Upper lobe of right lung (tissue), 1 donor: ENCODE measurements around the gene TTC33. TPM values are rescaled to one million over a fixed set of nuclear protein-coding genes. Genes with fewer than 3 reads are reported as not detected.
A peak's percentile ranks its signal among the peaks of the same experiment; 100 is the strongest.
"Not testable (repeated sequence)": the region's sequence is repeated elsewhere in the genome, so short reads cannot be mapped to it uniquely, and the experiment has no call there.

Experiments
- ATAC-seq: fragments of 200-7000 bp; cut with Tn5 transposase; one replicate; pipeline ENCODE4 v1.9.1; 2020; ENCODE audit warnings: mild to moderate bottlenecking, moderate library complexity
- DNase-seq: peaks from one replicate; pipeline ENCODE4 v3.0.0-alpha.2; 2020
- H3K27ac ChIP-seq: fragments of 200-600 bp; one replicate; pipeline ENCODE4 v1.8.0; 2022
- H3K27me3 ChIP-seq: fragments of 200-600 bp; one replicate; pipeline ENCODE4 v1.8.0; 2022; ENCODE audit warnings: mild to moderate bottlenecking
- H3K36me3 ChIP-seq: fragments of 200-600 bp; one replicate; pipeline ENCODE4 v1.8.0; 2022
- H3K4me1 ChIP-seq: fragments of 200-600 bp; one replicate; pipeline ENCODE4 v1.8.0; 2022
- H3K4me3 ChIP-seq: fragments of 200-600 bp; one replicate; pipeline ENCODE4 v1.8.0; 2022; ENCODE audit warnings: mild to moderate bottlenecking
- H3K9me3 ChIP-seq: fragments of 200-600 bp; one replicate; pipeline ENCODE4 v1.8.0; 2022
- CTCF ChIP-seq: fragments of 200-600 bp; IDR thresholded peaks from one replicate; pipeline ENCODE4 v1.8.0; 2022; ENCODE audit warnings: antibody characterized with exemption
- intact Hi-C: fragments of 100-400 bp; cut with DNase I; formaldehyde crosslinking; loops from one replicate; pipeline ENCODE4 v1.11.0; 2022
- total RNA-seq: library from RNA; stranded (reverse); fragmentation: NEBNext Ultra II Directional; extraction: Animal tissue kit (Norgen Biotek cat#: 25700); gene quantifications from one replicate; pipeline ENCODE4 v1.2.1, GENCODE V29; 2021
- donor health status: DM: no; HTN: yes; CAD: no; lungs with severe emphysema.

TTC33 gene
- total RNA-seq, 1 donor from 2014 or later, result 16.6 TPM

- intact Hi-C loops, result no loop called here
- H3K4me3 ChIP-seq, result peak overlapping the region; percentile 89
- no peaks in the 10 kb centered on the region for H3K36me3 ChIP-seq
- H3K4me1 ChIP-seq, result peaks cover 19% of the 10 kb centered on the region
- H3K9me3 ChIP-seq, result no peaks in the 10 kb centered on the region
- peak overlapping the region; percentile 91 for H3K27ac ChIP-seq
- DNase-seq (peak; percentile 87), ATAC-seq (peak; percentile 80)
- no peaks in the 10 kb centered on the region for H3K27me3 ChIP-seq
- no peak for TF ChIP-seq CTCF
Observed at GRCh38 chr5:40797273-40798011, 41.7 kb upstream of the TTC33 start.

- Histone ChIP-seq H3K9me3 (no peaks in the 10 kb centered on the region), H3K36me3 (no peaks in the 10 kb centered on the region), H3K4me1 (peaks cover 28% of the 10 kb centered on the region), H3K27ac (peak overlapping the region; percentile 91), H3K4me3 (peak overlapping the region; percentile 89), H3K27me3 (no peaks in the 10 kb centered on the region)
- TF ChIP-seq CTCF, result no peak
- DNase-seq (no peak), ATAC-seq (no peak)
- intact Hi-C loops, result no loop called here
Observed at GRCh38 chr5:40796487-40796889, 40.7 kb upstream of the TTC33 start.

GRCh38 chr5:40794877-40795276 lies 39.1 kb upstream of the TTC33 start:
- H3K4me3 ChIP-seq, ATAC-seq, H3K9me3 ChIP-seq, H3K27ac ChIP-seq, DNase-seq, H3K36me3 ChIP-seq, intact Hi-C loops, H3K27me3 ChIP-seq: not testable (repeated sequence)
- peaks cover 33% of the 10 kb centered on the region for H3K4me1 ChIP-seq

- H3K36me3 ChIP-seq, H3K27ac ChIP-seq, H3K9me3 ChIP-seq, ATAC-seq, H3K27me3 ChIP-seq, H3K4me3 ChIP-seq, intact Hi-C loops, DNase-seq: not testable (repeated sequence)
- H3K4me1 ChIP-seq, result peaks cover 33% of the 10 kb centered on the region
Observed at GRCh38 chr5:40794340-40794739, 38.6 kb upstream of the TTC33 start.

- H3K36me3 ChIP-seq, H3K27ac ChIP-seq, intact Hi-C loops, H3K4me3 ChIP-seq, H3K9me3 ChIP-seq, DNase-seq, H3K27me3 ChIP-seq, ATAC-seq: not testable (repeated sequence)
- peaks cover 33% of the 10 kb centered on the region for H3K4me1 ChIP-seq
Observed at GRCh38 chr5:40792691-40793090, 36.9 kb upstream of the TTC33 start.

GRCh38 chr5:40791715-40792139 lies 36.0 kb upstream of the TTC33 start:
- H3K4me3 ChIP-seq, result no peak overlapping the region
- intact Hi-C loops, result no loop called here
- peaks cover 6% of the 10 kb centered on the region for H3K9me3 ChIP-seq
- no peak overlapping the region for H3K27ac ChIP-seq
- DNase-seq, result no peak
- H3K36me3 ChIP-seq, result no peaks in the 10 kb centered on the region
- H3K4me1 ChIP-seq, result peaks cover 29% of the 10 kb centered on the region
- no peak for TF ChIP-seq CTCF
- no peaks in the 10 kb centered on the region for H3K27me3 ChIP-seq
- no peak for ATAC-seq

- TF ChIP-seq CTCF, result no peak
Observed at GRCh38 chr5:40790947-40791593, 35.3 kb upstream of the TTC33 start.

GRCh38 chr5:40788941-40789340 lies 33.2 kb upstream of the TTC33 start:
- H3K27ac ChIP-seq, H3K27me3 ChIP-seq, H3K9me3 ChIP-seq, H3K36me3 ChIP-seq, DNase-seq, ATAC-seq, H3K4me3 ChIP-seq, intact Hi-C loops: not testable (repeated sequence)
- H3K4me1 ChIP-seq, result peaks cover 15% of the 10 kb centered on the region

More at GRCh38 chr5:40790947-40791593, 35.3 kb upstream of the TTC33 start:
- intact Hi-C loops, result no loop called here
- DNase-seq (no peak), ATAC-seq (no peak)
- H3K4me3 ChIP-seq, result no peak overlapping the region
- no peaks in the 10 kb centered on the region for H3K36me3 ChIP-seq
- no peak overlapping the region for H3K27ac ChIP-seq
- H3K9me3 ChIP-seq, result peaks cover 6% of the 10 kb centered on the region
- no peaks in the 10 kb centered on the region for H3K27me3 ChIP-seq
- H3K4me1 ChIP-seq, result peaks cover 22% of the 10 kb centered on the region
